Measurements from ENCODE around the gene TMEM259. TPM values are rescaled to one million over a fixed set of nuclear protein-coding genes. Genes with fewer than 3 reads are reported as not detected.
A peak's percentile ranks its signal among the peaks of the same experiment; 100 is the strongest.

Gene TMEM259
- total RNA-seq, 2 experiments from 2014 or later = 231 to 235 TPM

DNA sequence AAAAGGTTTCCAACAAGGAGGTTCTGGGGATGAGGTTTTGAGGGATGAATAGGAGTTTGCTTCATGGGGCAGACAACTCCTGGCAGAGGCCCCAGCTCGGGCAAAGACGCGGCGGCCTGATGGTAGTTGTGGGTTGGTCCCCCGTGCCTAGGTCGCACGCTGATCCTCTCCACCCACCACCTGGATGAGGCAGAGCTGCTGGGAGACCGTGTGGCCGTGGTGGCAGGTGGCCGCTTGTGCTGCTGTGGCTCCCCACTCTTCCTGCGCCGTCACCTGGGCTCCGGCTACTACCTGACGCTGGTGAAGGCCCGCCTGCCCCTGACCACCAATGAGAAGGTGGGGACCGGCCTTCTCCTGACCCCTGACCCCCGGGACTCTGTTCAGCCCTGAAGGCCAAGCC is 30.9 kb upstream of the TMEM259 start:
- no peak for DNase-seq
- Mint-ChIP-seq H3K9me3 (peaks cover 7% of the 10 kb centered on the region), H3K4me1 (peaks cover 4% of the 10 kb centered on the region), H3K4me3 (no peak overlapping the region), H3K36me3 (peaks cover 19% of the 10 kb centered on the region), H3K27me3 (no peaks in the 10 kb centered on the region), H3K27ac (no peak overlapping the region)
- no peak for ATAC-seq (ENCODE audit: low read depth)
- POLR2A ChIA-PET = interaction anchor here (2.4 kb wide), 1 partner anchor 16 kb away, joined by 7 read pairs; the partner anchor contains the start of gene ARHGAP45

DNA sequence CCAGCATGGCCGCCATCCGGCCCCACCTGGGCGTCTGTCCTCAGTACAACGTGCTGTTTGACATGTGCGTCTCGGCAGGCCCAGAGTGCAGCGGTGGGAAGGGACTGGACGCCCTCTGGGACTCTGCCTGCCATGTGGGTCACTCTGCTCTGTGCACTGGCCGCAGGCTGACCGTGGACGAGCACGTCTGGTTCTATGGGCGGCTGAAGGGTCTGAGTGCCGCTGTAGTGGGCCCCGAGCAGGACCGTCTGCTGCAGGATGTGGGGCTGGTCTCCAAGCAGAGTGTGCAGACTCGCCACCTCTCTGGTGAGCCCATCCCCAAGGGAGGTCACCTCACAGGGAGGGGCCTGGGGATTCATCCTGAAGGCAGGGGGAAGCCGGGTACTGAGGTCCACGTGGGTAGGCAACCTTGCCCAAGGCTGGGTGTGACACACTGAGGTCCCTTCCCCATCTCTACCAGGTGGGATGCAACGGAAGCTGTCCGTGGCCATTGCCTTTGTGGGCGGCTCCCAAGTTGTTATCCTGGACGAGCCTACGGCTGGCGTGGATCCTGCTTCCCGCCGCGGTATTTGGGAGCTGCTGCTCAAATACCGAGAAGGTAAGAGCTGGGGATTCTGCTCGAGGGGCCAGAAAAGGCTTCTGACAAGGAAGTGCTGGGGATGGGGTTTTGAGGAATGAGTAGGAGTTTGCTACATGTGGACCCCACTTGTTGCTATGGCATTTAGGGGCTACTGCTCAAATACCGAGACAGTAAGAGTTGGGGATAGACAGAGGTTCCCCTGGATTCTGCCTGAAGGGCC is 30.3 kb upstream of the TMEM259 start:
- peaks cover 13% of the 10 kb centered on the region for H3K36me3 Mint-ChIP-seq
- DNase-seq (no peak), ATAC-seq (ENCODE audit: low read depth) (no peak)
- H3K4me3 Mint-ChIP-seq = no peak overlapping the region
- H3K27me3 Mint-ChIP-seq = no peaks in the 10 kb centered on the region
- H3K4me1 Mint-ChIP-seq = peaks cover 4% of the 10 kb centered on the region
- no peak overlapping the region for H3K27ac Mint-ChIP-seq
- POLR2A ChIA-PET = no interaction called here
- peaks cover under 1% of the 10 kb centered on the region for H3K9me3 Mint-ChIP-seq

DNA sequence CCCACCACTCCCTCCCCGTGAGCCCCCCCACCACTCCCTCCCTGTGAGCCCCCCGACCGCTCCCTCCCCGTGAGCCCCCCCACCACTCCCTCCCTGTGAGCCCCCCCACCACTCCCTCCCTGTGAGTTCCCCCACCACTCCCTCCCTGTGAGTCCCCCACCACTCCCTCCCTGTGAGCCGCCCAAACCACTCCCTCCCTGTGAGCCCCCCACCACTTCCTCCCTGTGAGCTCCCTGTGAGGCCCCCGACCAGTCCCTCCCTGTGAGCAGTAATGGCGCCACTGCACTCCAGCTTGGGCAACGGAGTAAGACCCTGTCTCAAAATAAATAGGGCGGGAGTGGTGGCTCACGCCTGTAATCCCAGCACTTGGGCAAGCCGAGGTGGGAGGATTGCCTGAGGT is 28.9 kb upstream of the TMEM259 start:
- Mint-ChIP-seq H3K4me1 (peaks cover 4% of the 10 kb centered on the region), H3K36me3 (peaks cover 12% of the 10 kb centered on the region), H3K9me3 (peaks cover 1% of the 10 kb centered on the region), H3K4me3 (no peak overlapping the region), H3K27me3 (no peaks in the 10 kb centered on the region), H3K27ac (no peak overlapping the region)
- POLR2A ChIA-PET = no interaction called here
- no peak for DNase-seq
- no peak for ATAC-seq (ENCODE audit: low read depth)

DNA sequence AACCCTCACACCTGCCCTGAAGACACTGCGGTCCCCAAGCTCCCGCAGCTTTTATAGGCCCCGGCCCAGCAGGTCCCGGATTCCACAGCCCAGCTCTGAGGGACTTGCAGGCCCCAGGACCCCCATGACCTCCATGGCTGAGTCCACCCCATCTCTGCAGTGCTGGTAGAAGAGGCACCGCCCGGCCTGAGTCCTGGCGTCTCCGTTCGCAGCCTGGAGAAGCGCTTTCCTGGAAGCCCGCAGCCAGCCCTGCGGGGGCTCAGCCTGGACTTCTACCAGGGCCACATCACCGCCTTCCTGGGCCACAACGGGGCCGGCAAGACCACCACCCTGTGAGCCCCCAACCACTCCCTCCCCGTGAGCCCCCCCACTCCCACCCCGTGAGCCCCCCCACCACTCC is 28.2 kb upstream of the TMEM259 start:
- no peaks in the 10 kb centered on the region for H3K27me3 Mint-ChIP-seq
- H3K9me3 Mint-ChIP-seq = peaks cover 1% of the 10 kb centered on the region

DNA sequence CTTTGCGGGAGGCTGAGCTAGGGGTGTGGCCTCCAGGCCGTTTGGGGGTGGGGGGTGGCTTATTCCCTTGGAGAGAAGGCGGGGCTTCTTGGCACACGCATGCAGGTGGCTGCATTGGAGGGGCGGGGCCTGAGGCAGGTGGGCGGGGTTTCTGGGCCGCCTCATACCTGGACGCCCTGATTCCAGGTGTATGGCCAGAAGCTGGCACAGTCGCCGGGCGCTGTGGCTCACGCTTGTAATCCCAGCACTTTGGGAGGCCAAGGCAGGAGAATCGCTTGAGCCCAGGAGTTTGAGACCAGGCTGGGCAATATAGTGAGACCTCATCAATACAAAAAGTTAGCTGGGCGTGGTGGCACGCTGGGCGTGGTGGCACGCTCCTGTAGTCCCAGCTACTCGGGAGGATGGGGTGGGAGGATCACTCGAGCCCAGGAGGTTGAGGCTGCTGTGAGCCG is 26.8 kb upstream of the TMEM259 start:
- H3K36me3 Mint-ChIP-seq = peaks cover 13% of the 10 kb centered on the region
- no peaks in the 10 kb centered on the region for H3K27me3 Mint-ChIP-seq
- peaks cover 4% of the 10 kb centered on the region for H3K4me1 Mint-ChIP-seq
- no peak overlapping the region for H3K27ac Mint-ChIP-seq
- peaks cover 1% of the 10 kb centered on the region for H3K9me3 Mint-ChIP-seq
- DNase-seq (no peak), ATAC-seq (ENCODE audit: low read depth) (no peak)
- POLR2A ChIA-PET = interaction anchor here (0.7 to 1.7 kb wide), 6 partner anchors 8 to 38 kb away, joined by 3 to 14 read pairs (median 6); partner anchors contain the start of genes ABCA7 and RNU6-2
- H3K4me3 Mint-ChIP-seq = no peak overlapping the region

More for the DNA sequence above, 28.2 kb upstream of the TMEM259 start:
- POLR2A ChIA-PET = interaction anchor here (1.1 to 1.7 kb wide), 4 partner anchors 9 to 16 kb away, joined by 3 to 14 read pairs (median 8); partner anchors contain the start of gene ABCA7
- Mint-ChIP-seq H3K27ac (no peak overlapping the region), H3K36me3 (peaks cover 15% of the 10 kb centered on the region), H3K4me1 (peaks cover 4% of the 10 kb centered on the region), H3K4me3 (no peak overlapping the region)
- ATAC-seq (ENCODE audit: low read depth) = no peak
- DNase-seq = no peak

DNA sequence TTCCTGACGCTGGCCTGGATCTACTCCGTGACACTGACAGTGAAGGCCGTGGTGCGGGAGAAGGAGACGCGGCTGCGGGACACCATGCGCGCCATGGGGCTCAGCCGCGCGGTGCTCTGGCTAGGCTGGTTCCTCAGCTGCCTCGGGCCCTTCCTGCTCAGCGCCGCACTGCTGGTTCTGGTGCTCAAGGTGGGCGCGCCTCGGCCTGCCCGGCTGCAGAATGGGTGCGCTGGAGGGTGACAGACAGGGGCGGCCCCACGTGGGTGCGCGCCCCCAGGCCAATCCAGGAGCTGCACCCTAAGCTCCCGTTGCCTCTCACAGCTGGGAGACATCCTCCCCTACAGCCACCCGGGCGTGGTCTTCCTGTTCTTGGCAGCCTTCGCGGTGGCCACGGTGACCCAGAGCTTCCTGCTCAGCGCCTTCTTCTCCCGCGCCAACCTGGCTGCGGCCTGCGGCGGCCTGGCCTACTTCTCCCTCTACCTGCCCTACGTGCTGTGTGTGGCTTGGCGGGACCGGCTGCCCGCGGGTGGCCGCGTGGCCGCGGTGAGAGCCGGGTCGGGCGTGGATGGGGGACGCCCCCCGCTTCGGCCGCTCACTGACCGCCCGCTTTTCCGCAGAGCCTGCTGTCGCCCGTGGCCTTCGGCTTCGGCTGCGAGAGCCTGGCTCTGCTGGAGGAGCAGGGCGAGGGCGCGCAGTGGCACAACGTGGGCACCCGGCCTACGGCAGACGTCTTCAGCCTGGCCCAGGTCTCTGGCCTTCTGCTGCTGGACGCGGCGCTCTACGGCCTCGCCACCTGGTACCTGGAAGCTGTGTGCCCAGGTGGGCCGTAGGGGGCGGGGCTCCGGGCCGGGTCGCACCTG is 26.1 kb upstream of the TMEM259 start:
- POLR2A ChIA-PET = interaction anchor here (1.1 to 1.7 kb wide), 3 partner anchors 7 to 28 kb away, joined by 3 to 14 read pairs (median 10); partner anchors contain the start of gene ABCA7
- no peak for DNase-seq
- H3K27ac Mint-ChIP-seq = no peak overlapping the region
- no peak overlapping the region for H3K4me3 Mint-ChIP-seq
- no peaks in the 10 kb centered on the region for H3K27me3 Mint-ChIP-seq
- peaks cover 1% of the 10 kb centered on the region for H3K9me3 Mint-ChIP-seq
- H3K36me3 Mint-ChIP-seq = peaks cover 13% of the 10 kb centered on the region
- peaks cover 3% of the 10 kb centered on the region for H3K4me1 Mint-ChIP-seq
- no peak for ATAC-seq (ENCODE audit: low read depth)

DNA sequence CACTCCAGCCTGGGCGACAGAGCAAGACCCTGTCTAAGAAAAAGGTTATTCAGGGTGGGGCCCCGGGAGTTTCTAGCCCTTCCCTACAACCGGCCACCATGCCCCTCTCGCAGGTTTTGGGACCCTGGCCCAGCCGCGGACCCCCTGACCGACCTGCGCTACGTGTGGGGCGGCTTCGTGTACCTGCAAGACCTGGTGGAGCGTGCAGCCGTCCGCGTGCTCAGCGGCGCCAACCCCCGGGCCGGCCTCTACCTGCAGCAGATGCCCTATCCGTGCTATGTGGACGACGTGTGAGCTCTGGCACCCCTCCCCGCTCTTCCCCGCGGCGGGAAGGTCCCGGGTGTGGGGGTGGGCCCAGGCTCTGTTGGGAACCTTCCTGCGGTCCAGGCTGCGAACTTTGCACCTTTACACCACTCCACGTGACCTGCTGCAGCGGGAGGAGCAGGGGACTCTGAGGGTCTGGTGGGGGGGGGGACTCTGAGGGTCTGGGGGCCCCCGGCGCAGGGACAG is 25.2 kb upstream of the TMEM259 start:
- Mint-ChIP-seq H3K9me3 (peaks cover 1% of the 10 kb centered on the region), H3K27me3 (no peaks in the 10 kb centered on the region), H3K27ac (no peak overlapping the region), H3K4me1 (no peaks in the 10 kb centered on the region), H3K4me3 (no peak overlapping the region), H3K36me3 (peaks cover 10% of the 10 kb centered on the region)
- ATAC-seq (ENCODE audit: low read depth) (no peak), DNase-seq (no peak)
- POLR2A ChIA-PET = no interaction called here

DNA sequence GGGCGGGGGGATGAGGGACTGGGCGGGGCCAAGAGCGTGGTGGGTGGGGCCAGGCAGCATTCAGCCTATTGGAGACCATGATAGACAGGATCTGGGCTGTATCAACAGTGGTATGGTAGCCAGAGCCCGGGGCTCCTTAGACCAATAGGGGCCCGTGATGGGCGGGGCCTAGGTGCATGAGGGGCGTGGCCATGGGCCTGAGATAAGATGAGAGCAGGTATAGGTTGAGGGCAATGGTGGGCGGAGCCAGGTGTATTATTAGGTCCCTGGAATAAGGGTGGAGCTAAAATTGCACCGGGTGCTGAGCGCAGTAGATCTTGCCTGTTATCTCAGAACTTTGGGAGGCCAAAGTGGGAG is 24.3 kb upstream of the TMEM259 start:
- no peak overlapping the region for H3K27ac Mint-ChIP-seq
- peaks cover 10% of the 10 kb centered on the region for H3K36me3 Mint-ChIP-seq
- POLR2A ChIA-PET = no interaction called here
- no peak overlapping the region for H3K4me3 Mint-ChIP-seq
- no peaks in the 10 kb centered on the region for H3K27me3 Mint-ChIP-seq
- ATAC-seq (ENCODE audit: low read depth) (peak; percentile 31), DNase-seq (no peak)
- H3K4me1 Mint-ChIP-seq = peaks cover 6% of the 10 kb centered on the region
- H3K9me3 Mint-ChIP-seq = peaks cover 1% of the 10 kb centered on the region

DNA sequence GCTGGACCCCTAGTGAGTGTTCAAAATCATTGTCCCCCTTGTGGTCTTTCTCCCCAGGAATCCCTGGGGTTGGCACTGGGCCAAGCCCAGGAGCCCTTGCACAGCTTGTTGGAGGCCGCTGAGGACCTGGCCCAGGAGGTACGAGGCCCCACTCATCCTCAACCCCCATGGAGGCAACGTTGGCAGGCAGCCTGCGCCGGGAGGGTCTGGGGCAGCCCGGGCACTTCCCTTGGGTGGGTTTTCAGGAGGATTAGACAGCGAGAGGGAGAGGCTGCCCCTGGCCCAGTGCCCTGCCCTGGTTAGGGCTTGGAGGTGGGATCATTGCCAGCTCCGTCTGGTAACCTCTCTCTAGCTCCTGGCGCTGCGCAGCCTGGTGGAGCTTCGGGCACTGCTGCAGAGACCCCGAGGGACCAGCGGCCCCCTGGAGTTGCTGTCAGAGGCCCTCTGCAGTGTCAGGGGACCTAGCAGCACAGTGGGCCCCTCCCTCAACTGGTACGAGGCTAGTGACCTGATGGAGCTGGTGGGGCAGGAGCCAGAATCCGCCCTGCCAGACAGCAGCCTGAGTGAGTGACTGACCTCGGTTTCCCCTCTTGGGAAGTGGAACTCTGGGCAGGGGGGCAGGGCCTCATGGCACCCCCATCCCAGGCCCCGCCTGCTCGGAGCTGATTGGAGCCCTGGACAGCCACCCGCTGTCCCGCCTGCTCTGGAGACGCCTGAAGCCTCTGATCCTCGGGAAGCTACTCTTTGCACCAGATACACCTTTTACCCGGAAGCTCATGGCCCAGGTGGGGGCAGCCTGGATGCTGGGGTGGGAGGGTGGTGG is 22.0 kb upstream of the TMEM259 start:
- ATAC-seq (ENCODE audit: low read depth) (no peak), DNase-seq (no peak)
- Mint-ChIP-seq H3K36me3 (peaks cover 15% of the 10 kb centered on the region), H3K9me3 (peaks cover 1% of the 10 kb centered on the region), H3K27ac (no peak overlapping the region), H3K4me3 (no peak overlapping the region), H3K4me1 (peaks cover 22% of the 10 kb centered on the region), H3K27me3 (no peaks in the 10 kb centered on the region)
- POLR2A ChIA-PET = interaction anchor here (0.7 to 7.7 kb wide), 5 partner anchors 12 to 226 kb away, joined by 3 to 80 read pairs (median 3); partner anchors contain the start of genes ARHGAP45 and CIRBP

DNA sequence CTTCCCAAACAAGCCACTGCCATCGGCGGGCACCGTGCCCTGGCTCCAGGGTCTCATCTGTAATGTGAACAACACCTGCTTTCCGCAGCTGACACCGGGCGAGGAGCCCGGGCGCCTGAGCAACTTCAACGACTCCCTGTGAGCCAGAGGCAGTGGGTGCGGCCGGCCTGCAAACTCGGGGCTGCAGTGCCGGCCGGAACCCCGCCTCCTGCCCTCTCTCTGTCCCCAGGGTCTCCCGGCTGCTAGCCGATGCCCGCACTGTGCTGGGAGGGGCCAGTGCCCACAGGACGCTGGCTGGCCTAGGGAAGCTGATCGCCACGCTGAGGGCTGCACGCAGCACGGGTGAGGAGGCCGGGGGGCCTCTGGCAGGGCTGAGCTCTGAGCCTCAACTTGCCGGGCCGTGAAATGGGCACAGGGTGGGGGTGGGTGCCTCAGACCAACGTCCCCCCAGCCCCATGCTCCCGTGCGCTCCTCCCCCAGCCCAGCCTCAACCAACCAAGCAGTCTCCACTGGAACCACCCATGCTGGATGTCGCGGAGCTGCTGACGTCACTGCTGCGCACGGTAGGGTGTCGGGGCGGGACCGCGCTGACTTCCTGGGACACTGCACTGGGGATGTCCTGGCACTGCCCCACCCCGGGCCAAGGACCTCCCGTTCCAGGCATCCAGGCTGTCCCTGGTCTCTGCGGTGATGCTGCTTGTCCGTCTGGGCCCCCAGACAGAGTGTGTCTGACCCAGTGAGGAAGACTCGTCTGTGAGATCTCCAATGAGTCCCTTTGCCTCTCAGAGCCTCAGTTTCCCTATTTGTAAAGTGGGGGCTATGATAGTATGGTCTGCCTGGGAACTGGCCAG is 21.1 kb upstream of the TMEM259 start:
- DNase-seq = no peak

DNA sequence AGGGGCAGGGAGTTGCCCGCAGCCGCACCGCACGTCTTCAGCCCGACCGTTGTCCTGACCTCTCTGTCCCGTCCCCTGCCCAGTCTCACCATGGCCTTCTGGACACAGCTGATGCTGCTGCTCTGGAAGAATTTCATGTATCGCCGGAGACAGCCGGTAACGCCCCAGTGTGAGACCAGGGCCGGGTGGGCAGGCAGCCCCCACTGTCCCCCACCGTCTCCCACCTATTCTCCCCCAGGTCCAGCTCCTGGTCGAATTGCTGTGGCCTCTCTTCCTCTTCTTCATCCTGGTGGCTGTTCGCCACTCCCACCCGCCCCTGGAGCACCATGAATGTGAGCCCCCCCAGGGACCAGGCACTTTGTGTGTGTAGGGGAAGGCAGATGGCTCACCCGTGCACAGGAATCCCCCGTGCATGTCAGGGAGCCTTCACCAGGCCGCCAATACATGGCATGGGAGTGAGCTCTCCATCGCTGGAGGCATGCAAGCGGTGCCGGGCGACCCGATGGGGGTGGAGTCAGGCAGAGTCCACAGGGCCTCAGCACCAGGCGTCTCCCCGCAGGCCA is 20.4 kb upstream of the TMEM259 start:
- H3K4me3 Mint-ChIP-seq = peak overlapping the region; percentile 99
- no peak overlapping the region for H3K27ac Mint-ChIP-seq
- POLR2A ChIA-PET = interaction anchor here (0.5 to 7.7 kb wide), 9 partner anchors 13 to 228 kb away, joined by 3 to 82 read pairs (median 7); partner anchors contain the start of genes ARHGAP45, CIRBP, CNN2 and RNU6-2
- H3K9me3 Mint-ChIP-seq = peaks cover 1% of the 10 kb centered on the region
- peaks cover 23% of the 10 kb centered on the region for H3K36me3 Mint-ChIP-seq
- H3K4me1 Mint-ChIP-seq = peaks cover 29% of the 10 kb centered on the region
- ATAC-seq (ENCODE audit: low read depth) = no peak
- DNase-seq = no peak
- H3K27me3 Mint-ChIP-seq = no peaks in the 10 kb centered on the region

More for the DNA sequence above, 21.1 kb upstream of the TMEM259 start:
- Mint-ChIP-seq H3K27ac (no peak overlapping the region), H3K4me1 (peaks cover 27% of the 10 kb centered on the region), H3K36me3 (peaks cover 20% of the 10 kb centered on the region), H3K27me3 (no peaks in the 10 kb centered on the region), H3K4me3 (peak overlapping the region; percentile 99), H3K9me3 (peaks cover 1% of the 10 kb centered on the region)
- no peak for ATAC-seq (ENCODE audit: low read depth)
- POLR2A ChIA-PET = interaction anchor here (0.5 to 7.7 kb wide), 8 partner anchors 12 to 121 kb away, joined by 3 to 82 read pairs (median 14); partner anchors contain the start of genes ARHGAP45 and CNN2

Measured in activated naive CD8-positive, alpha-beta T cell treated with anti-CD3 and anti-CD28 coated beads, Interleukin-2, amount 10 ng/mL, durations not matched to agents 7 days and 5 days (primary cell).